Erythroblast (primary cell): ENCODE data around the gene ARSB.

Experiments used
- GATA1 ChIP-seq: IDR thresholded peaks from 2 replicates; pipeline ENCODE4 v1.6.1; 2011; ENCODE audit warnings: low read depth, mild to moderate bottlenecking, control low read depth, low read length, moderate library complexity
- POLR2A ChIP-seq: IDR thresholded peaks from 2 replicates; pipeline ENCODE4 v1.6.1; 2011; ENCODE audit warnings: mild to moderate bottlenecking, low read length

DNA sequence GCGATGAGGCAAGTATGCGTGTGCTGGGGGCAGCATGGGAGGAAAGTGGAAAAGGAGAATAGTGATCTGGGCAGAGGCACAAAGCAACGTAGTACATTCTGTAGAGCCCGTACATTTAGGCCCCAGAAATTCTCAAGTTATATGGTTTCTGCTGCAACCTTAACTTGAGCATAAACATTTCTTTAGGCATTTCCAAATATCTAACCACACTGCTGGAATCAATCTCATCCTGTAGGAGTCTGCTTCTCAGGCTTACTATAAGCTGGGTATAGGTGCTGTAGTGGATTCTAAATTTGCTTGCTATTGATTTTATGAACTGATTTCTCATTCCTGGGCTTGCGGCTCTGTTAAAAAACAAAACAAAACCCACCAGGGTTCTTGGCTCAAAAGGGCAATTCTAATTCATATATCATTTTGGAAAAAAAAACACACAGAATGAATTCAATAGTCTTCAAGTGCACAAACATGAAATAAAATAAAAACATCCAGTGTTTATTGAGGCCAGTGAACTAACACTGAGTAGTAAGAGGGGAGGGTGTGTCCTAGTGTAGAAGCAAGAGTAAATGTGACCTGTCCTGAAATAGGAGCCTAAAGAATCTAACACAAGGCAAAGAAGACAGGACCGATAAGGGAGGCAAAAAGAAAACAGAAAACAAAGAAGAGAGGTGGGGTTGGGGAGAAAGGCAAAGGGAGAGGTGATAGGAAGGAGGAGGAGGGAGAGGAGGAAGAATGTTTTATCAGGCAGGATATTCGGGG lies 191.0 kb downstream of the ARSB start:
- TF ChIP-seq POLR2A (no peak), GATA1 (no peak)
